Measurements from ENCODE around the gene CNNM3.
"Not testable (repeated sequence)": the region's sequence is repeated elsewhere in the genome, so short reads cannot be mapped to it uniquely, and the experiment has no call there.

CNNM3 gene

DNA sequence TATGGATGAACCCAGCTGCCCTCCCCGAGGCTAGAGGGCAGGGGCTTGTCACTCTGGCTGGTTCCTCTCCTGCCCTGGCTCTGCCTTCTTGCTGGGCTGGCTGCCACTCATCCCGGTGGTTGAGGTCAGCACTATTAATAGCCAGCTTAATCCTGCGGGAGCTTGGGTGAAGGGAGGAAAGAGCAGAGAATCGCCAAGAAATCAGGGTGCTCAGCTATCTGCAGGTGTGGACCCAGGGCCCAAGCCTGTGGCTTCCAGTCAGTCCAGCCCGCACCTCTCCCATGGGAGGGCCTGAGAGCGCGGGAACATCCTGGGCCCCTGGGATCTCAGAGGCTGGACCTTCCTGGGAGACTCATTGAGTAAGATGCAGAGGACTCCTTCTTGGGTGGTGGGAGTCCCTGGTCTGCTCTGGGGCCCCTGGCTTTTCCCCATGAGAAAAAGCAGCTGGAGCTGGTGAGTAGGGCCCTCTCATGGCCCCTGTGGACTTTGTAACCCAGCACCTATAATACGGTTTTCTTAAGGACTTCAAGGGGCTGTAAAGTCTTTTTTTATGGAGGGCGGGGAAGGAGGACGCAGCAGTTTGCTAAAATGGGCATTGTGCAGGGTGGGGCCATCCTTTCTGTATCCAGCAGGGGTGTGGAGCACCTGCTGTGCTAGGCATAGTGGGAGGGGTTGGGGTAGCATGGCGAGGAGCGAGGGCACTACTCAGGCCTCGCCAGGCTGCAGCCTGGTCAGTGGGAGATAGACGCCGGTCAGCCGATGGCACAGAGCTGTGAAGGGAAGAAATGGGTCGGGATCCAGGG is 27.4 kb upstream of the CNNM3 start (continued):
- TF ChIP-seq ZNF692 (tag by site-specific recombination; IDR thresholded peaks at IDR 0.05): peak; percentile 99

DNA sequence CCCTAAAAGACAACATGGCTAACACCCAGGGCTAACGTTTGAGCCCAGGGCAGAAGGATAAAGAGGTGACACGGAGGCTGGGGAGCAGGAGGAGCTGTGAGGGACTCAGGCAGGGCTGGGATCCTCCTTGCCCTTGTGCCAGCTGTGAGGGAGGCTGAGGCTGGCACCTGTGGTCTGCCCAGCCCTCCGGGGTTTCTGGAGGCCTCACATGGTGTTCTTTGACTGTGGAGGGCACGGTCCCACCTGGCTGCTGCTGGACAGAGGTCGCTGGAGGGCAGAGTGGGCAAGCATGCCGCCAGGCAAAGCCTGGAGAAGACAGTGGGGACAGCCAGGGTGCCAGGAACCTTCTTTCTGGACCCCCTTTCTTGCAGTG is 26.8 kb upstream of the CNNM3 start:
- Histone ChIP-seq H3K9me3 (ENCODE audit: control insufficient read depth, insufficient read depth, low read depth, low read length) (no peaks in the 10 kb centered on the region), H3K4me1 (ENCODE audit: control insufficient read depth, insufficient read depth, low read length) (peaks cover 14% of the 10 kb centered on the region), H3K4me3 (ENCODE audit: low read depth, low read length) (no peak overlapping the region), H3K36me3 (ENCODE audit: control insufficient read depth in 2 of 2, insufficient read depth in 1 of 2, low read length in 2 of 2) (no peaks in the 10 kb centered on the region; a peak in 1 of 3 replicates), H3K27ac (ENCODE audit: extremely low read depth, low read depth, low read length) (no peak overlapping the region)
- CTCF ChIA-PET: interaction anchor here (1.5 to 2.7 kb wide), 3 partner anchors 11 to 28 kb away, joined by 3 to 11 read pairs (median 7); partner anchors contain the start of gene CNNM4
- POLR2A ChIA-PET: no interaction called here
- TF ChIP-seq ZBTB48 (tag by site-specific recombination; IDR thresholded peaks at IDR 0.05): peak; percentile 27; the same call in 1 of the 2 replicates
- 0 out of 2 replicates have a peak, but pooled peaks have one; percentile 32 for TF ChIP-seq ZNF600 (tag by site-specific recombination; IDR thresholded peaks at IDR 0.05)
- no peak for TF ChIP-seq INSM2 (tag by site-specific recombination; IDR thresholded peaks at IDR 0.05)

DNA sequence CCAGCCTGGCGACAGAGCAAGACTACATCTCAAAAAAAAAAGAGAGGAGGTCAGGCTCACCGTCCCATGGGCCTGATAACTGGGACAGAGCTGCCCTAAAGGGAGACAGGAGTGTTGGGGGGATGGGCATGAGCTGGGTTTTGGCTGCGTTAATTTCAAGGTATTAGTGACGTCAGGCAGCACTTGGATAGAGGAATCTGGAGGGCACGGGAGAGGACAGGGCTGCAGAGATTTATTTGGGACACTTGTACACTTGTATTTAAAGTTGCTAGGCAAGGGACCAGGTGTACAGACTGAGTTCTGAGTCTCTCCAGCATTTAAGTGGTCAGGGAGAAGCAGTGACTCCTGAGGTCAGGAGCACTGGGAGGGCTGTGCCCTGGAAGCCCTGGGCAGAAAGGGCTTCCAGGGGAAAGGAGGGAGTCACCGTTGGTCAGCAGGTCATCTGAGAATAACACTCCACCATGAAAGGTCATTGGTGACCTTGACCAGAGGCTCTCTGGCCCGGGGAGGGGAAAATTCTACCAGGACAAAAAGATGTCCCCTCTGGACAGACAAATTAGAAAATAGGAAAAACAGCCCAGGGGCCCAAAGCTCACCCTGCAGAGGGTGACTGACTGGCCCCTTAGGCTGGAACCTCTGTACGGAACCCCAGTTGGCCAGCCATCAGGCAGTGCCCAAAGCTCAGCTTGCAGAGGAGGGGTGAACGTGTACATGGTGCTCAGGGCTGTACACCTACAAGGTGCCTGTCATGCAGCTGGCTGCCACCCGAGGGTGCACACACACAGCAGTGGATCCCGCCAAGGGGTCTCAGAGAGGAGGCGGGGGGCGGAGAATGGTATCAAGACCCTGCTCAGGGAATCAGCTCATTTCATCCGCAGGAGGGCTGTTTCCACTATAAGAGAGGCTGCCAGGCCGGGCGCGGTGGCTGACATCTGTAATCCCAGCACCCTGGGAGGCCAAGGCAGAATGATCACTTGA is 23.0 kb upstream of the CNNM3 start:
- H3K27ac ChIP-seq (ENCODE audit: extremely low read depth, low read depth, low read length): no peak overlapping the region
- H3K9me3 ChIP-seq (ENCODE audit: control insufficient read depth, insufficient read depth, low read depth, low read length): no peaks in the 10 kb centered on the region
- no peak overlapping the region for H3K4me3 ChIP-seq (ENCODE audit: low read depth, low read length)
- ChIA-PET POLR2A (interaction anchor here (0.5 to 0.6 kb wide), 2 partner anchors 23 to 171 kb away, joined by 3 read pairs; partner anchors contain the start of gene CNNM3), CTCF (no interaction called here)
- TF ChIP-seq ZNF423 (tag by site-specific recombination; IDR thresholded peaks at IDR 0.05) (0 out of 2 replicates have a peak, but pooled peaks have one; percentile 35), GLIS1 (tag by site-specific recombination; IDR thresholded peaks at IDR 0.05) (peak; percentile 15; the same call in 1 of the 2 replicates), GLIS2 (tag by site-specific recombination; IDR thresholded peaks at IDR 0.05) (0 out of 2 replicates have a peak, but pooled peaks have one; percentile 27), ZNF37A (tag by site-specific recombination; IDR thresholded peaks at IDR 0.05) (no peak), ZNF621 (tag by site-specific recombination; IDR thresholded peaks at IDR 0.05) (no peak), ZIC2 (tag by site-specific recombination; IDR thresholded peaks at IDR 0.05) (peak; percentile 21; the same call in 1 of the 2 replicates)
- peaks cover 7% of the 10 kb centered on the region for H3K4me1 ChIP-seq (ENCODE audit: control insufficient read depth, insufficient read depth, low read length)
- H3K36me3 ChIP-seq (ENCODE audit: control insufficient read depth in 2 of 2, insufficient read depth in 1 of 2, low read length in 2 of 2): peaks cover 0 to 13% of the 10 kb centered on the region in 2 experiments; a peak in 1 of 3 replicates

- POLR2A ChIA-PET: no interaction called here
- Histone ChIP-seq H3K27ac (ENCODE audit: extremely low read depth, low read depth, low read length) (no peak overlapping the region), H3K4me3 (ENCODE audit: low read depth, low read length) (no peak overlapping the region), H3K9me3 (ENCODE audit: control insufficient read depth, insufficient read depth, low read depth, low read length) (no peaks in the 10 kb centered on the region), H3K4me1 (ENCODE audit: control insufficient read depth, insufficient read depth, low read length) (no peaks in the 10 kb centered on the region), H3K36me3 (ENCODE audit: control insufficient read depth in 2 of 2, insufficient read depth in 1 of 2, low read length in 2 of 2) (peaks cover 0 to 32% of the 10 kb centered on the region in 2 experiments; a peak in 1 of 3 replicates)
- TF ChIP-seq ZNF202 (tag by site-specific recombination; IDR thresholded peaks at IDR 0.05; ENCODE audit: borderline replicate concordance) (no peak), ZFP3 (tag by site-specific recombination; IDR thresholded peaks at IDR 0.05; ENCODE audit: low read depth) (no peak), ZNF561 (tag by site-specific recombination; IDR thresholded peaks at IDR 0.05; ENCODE audit: borderline replicate concordance) (no peak), ZBTB7A (tag by site-specific recombination; IDR thresholded peaks at IDR 0.05; ENCODE audit: low read depth) (no peak), CTCF (tag by site-specific recombination; IDR thresholded peaks at IDR 0.05) (no peak), ZNF223 (tag by site-specific recombination; IDR thresholded peaks at IDR 0.05) (no peak), ZNF473 (tag by site-specific recombination; IDR thresholded peaks at IDR 0.05) (no peak), ZNF747 (tag by site-specific recombination; IDR thresholded peaks at IDR 0.05) (no peak), ZNF114 (tag by site-specific recombination; IDR thresholded peaks at IDR 0.05) (no peak), ZNF791 (tag by site-specific recombination; IDR thresholded peaks at IDR 0.05) (no peak)
- CTCF ChIA-PET: no interaction called here
These were observed 21.0 kb upstream of the CNNM3 start for GRCh38 chr2:96795076-96795475.

- POLR2A ChIA-PET; H3K4me3 ChIP-seq (ENCODE audit: low read depth, low read length); H3K27ac ChIP-seq (ENCODE audit: extremely low read depth, low read depth, low read length); H3K9me3 ChIP-seq (ENCODE audit: control insufficient read depth, insufficient read depth, low read depth, low read length); H3K4me1 ChIP-seq (ENCODE audit: control insufficient read depth, insufficient read depth, low read length): not testable (repeated sequence)
- H3K36me3 ChIP-seq (ENCODE audit: control insufficient read depth in 2 of 2, insufficient read depth in 1 of 2, low read length in 2 of 2): peaks cover 4 to 44% of the 10 kb centered on the region in 2 experiments; a peak in 2 of 3 replicates
- CTCF ChIA-PET: interaction anchor here (0.6 kb wide), 1 partner anchor 37 kb away, joined by 3 read pairs; no protein-coding TSS in a partner anchor
These were observed 19.6 kb upstream of the CNNM3 start for GRCh38 chr2:96796497-96796896.
